Gastrocnemius medialis (tissue), 4 donors: ENCODE measurements around the gene PLSCR3.

Experiments
- POLR2A ChIP-seq, 2 donors: fragments of 450-650 bp; IDR thresholded peaks; one replicate each; pipeline ENCODE4 v1.6.1; 2017; ENCODE audit warnings: antibody characterized with exemption in 2 of 2, mild to moderate bottlenecking in 2 of 2, moderate library complexity in 2 of 2
- TF ChIP-seq, protein P1 (sequence below), 5 experiments: fragments of 450-650 bp in 3 of 5; fragments of 200-600 bp in 2 of 5; sonication (generic) in 2 of 5; IDR thresholded peaks in 4 of 5; conservative IDR thresholded peaks in 1 of 5; 1 replicate in 4 of 5; 2 replicates in 1 of 5; pipeline ENCODE4 v1.5.1; 2016 to 2019; ENCODE audit warnings: antibody characterized with exemption in 5 of 5, mild to moderate bottlenecking in 3 of 5, moderate library complexity in 3 of 5

DNA sequence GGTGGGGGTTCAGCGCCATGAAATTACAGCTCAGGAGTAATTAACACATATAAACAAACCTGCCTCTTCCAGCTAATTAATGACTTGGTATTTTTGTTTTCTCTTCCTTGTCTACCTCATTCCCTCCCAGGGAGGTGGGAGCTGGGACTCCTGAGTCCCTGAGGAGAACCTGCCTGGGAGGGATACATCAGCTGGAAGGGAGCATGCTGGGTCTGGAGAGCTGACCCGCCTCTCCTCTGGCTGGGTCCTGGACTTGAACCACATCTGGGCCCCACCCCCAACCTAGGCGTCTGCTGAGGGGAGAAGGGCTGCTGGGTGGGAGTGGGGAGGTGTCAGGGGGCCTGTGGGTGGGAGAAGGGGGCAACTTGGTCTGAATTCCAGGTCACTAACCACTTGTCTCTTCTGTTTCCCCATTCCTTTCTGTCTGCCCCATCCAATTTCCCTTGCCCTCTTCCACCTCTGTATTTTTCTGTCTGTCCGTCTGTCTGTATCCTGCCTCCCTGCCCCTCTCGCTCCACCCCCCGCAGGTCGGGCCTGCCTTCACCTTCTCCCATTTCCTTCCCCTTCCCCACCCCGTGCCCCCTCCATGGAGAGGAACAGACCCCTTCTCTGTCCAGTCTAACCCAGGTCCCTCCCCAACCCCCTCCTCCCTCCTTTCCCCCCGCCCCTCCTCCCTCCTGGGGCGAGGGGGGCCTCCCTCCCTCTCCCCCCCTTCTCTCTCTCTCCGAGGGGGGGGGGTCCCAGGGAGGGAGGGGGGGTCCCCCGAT, 13.3 kb upstream of the PLSCR3 start, which contains the start of gene NLGN2:
- TF ChIP-seq POLR2A (IDR thresholded peaks at IDR 0.05), result no peak
- TF ChIP-seq, protein P1, sequence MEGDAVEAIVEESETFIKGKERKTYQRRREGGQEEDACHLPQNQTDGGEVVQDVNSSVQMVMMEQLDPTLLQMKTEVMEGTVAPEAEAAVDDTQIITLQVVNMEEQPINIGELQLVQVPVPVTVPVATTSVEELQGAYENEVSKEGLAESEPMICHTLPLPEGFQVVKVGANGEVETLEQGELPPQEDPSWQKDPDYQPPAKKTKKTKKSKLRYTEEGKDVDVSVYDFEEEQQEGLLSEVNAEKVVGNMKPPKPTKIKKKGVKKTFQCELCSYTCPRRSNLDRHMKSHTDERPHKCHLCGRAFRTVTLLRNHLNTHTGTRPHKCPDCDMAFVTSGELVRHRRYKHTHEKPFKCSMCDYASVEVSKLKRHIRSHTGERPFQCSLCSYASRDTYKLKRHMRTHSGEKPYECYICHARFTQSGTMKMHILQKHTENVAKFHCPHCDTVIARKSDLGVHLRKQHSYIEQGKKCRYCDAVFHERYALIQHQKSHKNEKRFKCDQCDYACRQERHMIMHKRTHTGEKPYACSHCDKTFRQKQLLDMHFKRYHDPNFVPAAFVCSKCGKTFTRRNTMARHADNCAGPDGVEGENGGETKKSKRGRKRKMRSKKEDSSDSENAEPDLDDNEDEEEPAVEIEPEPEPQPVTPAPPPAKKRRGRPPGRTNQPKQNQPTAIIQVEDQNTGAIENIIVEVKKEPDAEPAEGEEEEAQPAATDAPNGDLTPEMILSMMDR (IDR thresholded peaks at IDR 0.05 in 4 of 5, conservative IDR thresholded peaks at IDR 0.05 in 1 of 5), result no peak
